GF-D8 (cell line): ENCODE measurements around the gene EFHC1.

Experiments used
- DNase-seq: peaks from one replicate; lab custom pipeline; 2025; lab: John Stamatoyannopoulos, UW

EFHC1 gene

DNA sequence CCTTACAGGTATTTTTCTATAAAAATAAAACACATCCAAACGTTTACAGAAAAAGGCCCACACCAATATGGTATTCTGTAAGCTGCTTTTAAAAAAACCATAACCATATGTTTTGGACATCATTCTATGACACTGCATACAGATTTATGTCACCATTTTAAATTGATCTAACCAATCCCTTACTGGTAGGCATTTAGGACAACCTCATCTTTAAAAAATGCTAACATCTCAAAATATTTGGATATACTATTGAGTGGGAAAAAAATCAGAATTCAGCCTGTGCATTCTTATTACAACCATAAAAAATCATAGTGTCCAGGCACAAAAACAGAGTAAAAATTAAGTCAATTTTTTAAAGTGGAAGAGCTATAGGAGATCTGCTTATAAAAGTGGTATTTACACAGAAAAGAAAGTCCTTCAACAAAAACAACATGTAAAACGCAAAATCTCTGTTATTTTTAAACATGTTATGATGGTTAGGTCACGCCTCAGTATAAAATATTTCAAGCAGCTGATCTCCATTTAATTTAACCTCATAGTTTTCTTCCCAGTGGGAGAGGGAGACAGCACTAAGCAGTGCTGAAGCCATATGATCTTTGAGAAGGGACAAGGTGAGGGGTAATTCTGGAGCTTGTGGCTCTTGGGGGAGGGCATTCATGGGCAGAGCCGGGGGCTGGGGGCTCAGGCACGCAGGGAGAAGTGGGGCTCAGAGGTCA is 135.5 kb downstream of the EFHC1 start:
- DNase-seq, result no peak

DNA sequence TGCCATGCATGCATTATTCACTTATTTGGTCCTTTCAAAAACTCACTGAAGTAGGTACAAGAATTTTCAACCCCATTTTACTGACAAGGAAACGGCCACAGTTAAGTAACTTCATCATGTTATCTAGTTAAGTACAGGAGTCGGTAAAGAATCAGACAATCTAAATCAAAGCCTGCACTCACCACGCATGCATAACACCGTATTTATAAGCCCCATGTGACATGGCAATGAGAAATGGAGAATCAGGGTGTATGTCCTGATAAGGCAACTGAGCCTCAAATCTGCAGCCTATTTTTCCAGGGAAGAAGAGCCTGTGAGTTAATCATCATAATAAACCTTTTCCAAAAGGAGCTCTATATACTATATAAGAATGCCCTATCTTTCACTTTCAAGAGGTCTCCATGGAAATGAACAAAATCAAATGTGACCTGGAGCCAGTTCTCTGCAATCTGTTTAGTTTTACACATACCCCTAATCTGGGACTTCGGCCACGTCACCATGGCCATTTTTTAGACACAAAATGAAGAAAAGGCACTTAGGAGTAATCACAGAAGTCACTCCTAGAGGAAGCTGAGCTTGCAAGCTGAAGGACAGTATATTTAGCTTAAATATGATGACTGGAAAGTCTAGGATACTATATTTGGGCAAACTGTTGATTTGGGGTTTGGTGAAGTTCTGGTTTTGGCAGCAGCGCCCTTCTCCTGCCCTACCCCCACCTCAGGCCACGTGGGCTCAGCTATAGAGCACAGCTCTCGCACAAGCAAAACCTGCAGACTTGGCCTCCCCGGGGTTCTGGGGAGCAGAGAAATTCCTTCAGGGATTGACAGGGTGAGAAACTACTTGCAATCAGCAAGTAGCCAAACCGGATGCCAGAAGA is 137.5 kb downstream of the EFHC1 start:
- DNase-seq, result no peak

DNA sequence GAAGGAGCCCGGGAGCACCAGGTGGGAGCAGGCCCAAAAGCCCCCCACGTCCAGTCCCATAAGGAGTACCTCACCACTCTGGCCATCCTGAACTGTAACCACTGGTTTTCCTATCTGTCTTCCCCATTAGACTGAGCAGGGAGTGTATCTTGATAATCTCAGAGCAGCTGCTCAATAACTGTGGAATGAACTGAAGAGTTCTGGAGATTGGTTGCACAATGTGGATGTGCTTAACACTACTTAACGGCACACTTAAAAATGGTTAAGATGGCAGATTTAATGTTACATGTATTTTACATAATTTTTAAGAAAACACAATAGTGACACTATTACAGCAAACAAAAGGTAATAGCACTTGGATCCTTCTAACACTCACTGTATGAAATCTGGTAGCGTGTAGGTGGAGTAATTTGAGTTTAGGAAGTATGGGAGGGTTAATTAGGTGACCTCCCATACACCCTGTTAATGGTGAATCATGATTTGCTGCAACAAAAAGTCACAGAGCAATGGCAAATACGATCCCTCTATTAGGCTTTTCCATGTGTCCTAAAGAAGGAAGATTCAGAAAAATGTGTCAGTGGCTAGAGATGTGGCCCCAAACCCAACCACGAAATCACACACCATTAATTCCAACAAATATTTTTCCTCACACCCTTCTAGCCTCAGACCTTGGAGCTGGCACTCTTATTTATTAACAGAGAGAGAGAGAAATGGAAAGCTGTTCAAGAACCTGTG is 138.3 kb downstream of the EFHC1 start:
- DNase-seq, result no peak

DNA sequence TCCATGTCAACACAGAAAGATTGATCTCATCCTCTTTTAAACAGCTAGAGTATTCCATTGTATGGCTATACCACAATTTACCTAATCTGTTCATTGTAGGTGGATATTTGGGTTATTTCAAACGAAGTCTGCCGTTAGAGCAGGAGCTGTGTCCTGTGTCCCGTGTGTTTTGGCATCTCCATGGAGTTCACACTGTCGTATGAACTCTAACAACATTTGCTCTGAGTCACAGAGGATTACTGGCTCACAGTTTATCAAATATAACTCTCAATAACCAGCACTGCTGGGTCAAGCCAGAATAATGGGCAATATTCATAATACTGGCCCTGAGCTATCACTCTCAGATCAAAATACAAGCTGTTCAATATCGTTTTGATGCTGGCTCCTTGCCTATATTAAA is 140.3 kb downstream of the EFHC1 start:
- DNase-seq, result no peak

- no peak for DNase-seq
These were observed 142.8 kb downstream of the EFHC1 start for GRCh38 chr6:52562911-52563310.

- DNase-seq, result no peak
These were observed 144.7 kb downstream of the EFHC1 start for GRCh38 chr6:52564856-52565255.

DNA sequence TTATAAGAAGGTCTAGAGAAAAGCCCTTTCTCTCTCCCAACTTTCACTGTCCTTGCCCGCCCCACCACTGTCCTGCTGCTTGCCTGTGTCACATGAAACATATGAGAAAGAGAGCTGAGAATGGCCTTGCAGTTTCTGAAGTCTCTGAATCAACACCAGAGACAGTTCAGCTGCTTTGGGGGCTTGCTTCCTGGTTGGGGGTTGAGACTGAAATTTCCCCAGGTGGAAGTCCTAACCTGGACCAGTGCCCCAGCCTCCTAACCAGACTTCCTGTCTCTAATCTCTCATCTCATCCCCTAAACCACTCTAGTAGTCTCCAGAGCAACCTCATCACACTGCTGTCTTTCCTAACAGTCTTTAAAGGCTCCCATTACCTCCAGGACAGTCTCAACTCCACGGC is 146.1 kb downstream of the EFHC1 start:
- DNase-seq, result no peak

DNA sequence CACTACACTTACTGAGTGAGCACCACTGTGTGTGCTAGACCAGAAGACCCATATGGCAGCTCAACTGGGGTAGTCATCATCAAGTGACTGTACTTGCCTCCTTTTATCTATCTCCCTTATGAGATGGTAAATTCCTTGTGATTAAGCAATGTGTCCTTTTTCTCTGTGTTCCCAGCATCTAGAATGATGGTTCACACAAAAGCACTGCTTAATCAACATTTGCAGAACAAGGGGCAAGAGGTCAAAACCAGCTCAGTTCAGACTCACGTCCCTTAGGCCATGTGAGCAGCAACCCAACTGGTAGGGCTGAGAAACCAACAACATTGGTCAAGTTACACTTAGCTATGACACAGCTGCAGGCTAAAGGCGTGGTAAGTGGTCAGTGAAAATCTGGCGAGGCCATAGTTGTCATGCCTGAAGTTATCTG is 146.7 kb downstream of the EFHC1 start:
- no peak for DNase-seq

DNA sequence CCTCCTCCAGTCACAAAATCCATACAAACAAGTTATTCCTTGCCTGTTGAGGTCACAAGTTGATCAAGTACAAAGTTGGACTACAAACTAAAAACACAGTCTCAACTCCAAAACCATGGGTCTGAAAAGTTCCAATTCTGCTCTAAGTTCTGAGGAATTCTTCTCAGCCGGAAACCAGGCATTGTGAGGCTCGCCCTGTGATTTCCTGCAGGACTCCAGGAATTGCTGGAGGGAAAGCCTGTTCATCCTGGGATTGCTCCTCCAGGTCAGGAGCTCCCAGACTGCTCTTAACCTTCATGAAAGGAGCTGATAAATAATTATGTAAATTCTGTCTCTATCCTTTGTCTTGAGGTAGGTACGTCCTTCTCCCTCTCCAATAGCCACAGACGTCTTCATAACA is 148.2 kb downstream of the EFHC1 start:
- DNase-seq, result no peak

- DNase-seq, result no peak
These were observed 150.2 kb downstream of the EFHC1 start for GRCh38 chr6:52570291-52570700.

- no peak for DNase-seq
These were observed 151.1 kb downstream of the EFHC1 start for GRCh38 chr6:52571099-52571755.

- DNase-seq, result no peak
These were observed 152.4 kb downstream of the EFHC1 start for GRCh38 chr6:52572536-52572935.

DNA sequence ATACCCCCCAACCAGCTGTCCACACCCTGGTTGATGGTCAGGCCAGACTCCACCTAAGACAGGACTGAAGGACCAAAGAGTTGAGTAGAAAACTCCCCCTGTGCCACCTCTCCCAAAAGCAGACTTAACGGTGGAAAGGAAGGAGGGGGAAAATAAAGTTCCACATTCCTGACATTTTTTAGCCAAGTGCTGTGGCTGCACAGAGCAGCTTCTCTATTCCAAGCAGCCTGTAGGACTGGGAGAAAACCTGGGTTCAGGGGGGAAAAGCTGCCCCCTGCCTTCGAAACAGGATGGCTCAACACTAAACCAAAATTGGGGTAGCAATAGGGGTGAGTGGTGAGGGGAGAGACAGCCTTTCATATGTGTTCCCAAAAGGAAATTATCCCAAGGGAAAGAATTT is 153.2 kb downstream of the EFHC1 start:
- DNase-seq, result no peak
